HepG2 (cell line): ENCODE results near the gene TAB3.

Experiments
- GLI4 ChIP-seq: sonication (generic); formaldehyde crosslinking; IDR thresholded peaks from 2 replicates; pipeline ENCODE4 v1.5.1; 2020; ENCODE audit warnings: missing genetic modification reagents, mild to moderate bottlenecking, moderate library complexity, borderline replicate concordance
- HNF4G ChIP-seq, 2 experiments: sonication (generic) in 1 of 2; formaldehyde crosslinking in 1 of 2; IDR thresholded peaks; 2 replicates each; pipeline versions ENCODE4 v1.4.0 to v1.6.1; 2011 to 2020; ENCODE audit warnings: borderline replicate concordance in 2 of 2, low read depth in 2 of 2, mild to moderate bottlenecking in 2 of 2, low read length in 1 of 2, missing genetic modification reagents in 1 of 2, moderate library complexity in 1 of 2
- NFYB ChIP-seq: sonication (generic); formaldehyde crosslinking; IDR thresholded peaks from 2 replicates; pipeline ENCODE4 v1.4.0; 2020; ENCODE audit warnings: missing genetic modification reagents
- TCF7L2 ChIP-seq: IDR thresholded peaks from 2 replicates; pipeline ENCODE4 v1.6.1; 2011; ENCODE audit warnings: mild to moderate bottlenecking, low read depth, low read length, moderate library complexity
- ZFP1 ChIP-seq: IDR thresholded peaks from 2 replicates; pipeline ENCODE4 v1.6.1; 2016
- TF ChIP-seq, protein P1 (sequence below), 2 experiments: sonication (generic) in 1 of 2; formaldehyde crosslinking in 1 of 2; IDR thresholded peaks; 2 replicates each; pipeline versions ENCODE4 v1.5.1 to v1.6.1; 2011 to 2020; ENCODE audit warnings: borderline replicate concordance in 1 of 2, low read depth in 1 of 2, low read length in 1 of 2, mild to moderate bottlenecking in 1 of 2, missing genetic modification reagents in 1 of 2, moderate library complexity in 1 of 2

DNA sequence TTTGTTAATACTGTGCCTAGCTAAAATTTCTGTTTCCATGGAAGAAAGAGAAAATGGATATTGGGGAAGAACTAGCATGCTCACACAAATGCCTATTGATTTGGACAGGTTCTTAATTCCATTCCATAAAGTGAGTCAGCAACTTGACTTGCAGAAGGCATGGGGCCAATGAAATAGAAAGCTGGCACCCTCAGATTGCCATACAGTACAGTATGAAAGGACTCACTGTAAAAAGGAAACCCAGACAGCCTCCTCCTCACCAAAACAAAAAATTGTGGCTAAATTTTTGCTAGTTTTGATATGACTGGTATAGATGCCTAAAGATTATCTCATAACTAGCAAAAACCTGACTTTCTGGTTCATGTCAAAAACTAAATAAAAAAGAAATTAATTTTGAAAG, 11.2 kb upstream of the TAB3 start:
- TF ChIP-seq, protein P1, sequence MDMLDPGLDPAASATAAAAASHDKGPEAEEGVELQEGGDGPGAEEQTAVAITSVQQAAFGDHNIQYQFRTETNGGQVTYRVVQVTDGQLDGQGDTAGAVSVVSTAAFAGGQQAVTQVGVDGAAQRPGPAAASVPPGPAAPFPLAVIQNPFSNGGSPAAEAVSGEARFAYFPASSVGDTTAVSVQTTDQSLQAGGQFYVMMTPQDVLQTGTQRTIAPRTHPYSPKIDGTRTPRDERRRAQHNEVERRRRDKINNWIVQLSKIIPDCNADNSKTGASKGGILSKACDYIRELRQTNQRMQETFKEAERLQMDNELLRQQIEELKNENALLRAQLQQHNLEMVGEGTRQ (IDR thresholded peaks at IDR 0.05; ENCODE audit: low read depth, low read length): no peak
- TF ChIP-seq, protein P1 (CRISPR knock-in tag; IDR thresholded peaks at IDR 0.05; ENCODE audit: borderline replicate concordance): no peak
- TF ChIP-seq TCF7L2 (no peak), GLI4 (CRISPR knock-in tag) (no peak), ZFP1 (no peak), NFYB (no peak), HNF4G (IDR thresholded peaks at IDR 0.05; ENCODE audit: borderline replicate concordance, low read depth, low read length) (no peak), HNF4G (CRISPR knock-in tag; IDR thresholded peaks at IDR 0.05; ENCODE audit: borderline replicate concordance, low read depth) (no peak)
